ENCODE results near the gene WWOX.

WWOX gene

GRCh38 chr16:78805556-78805955, 706.1 kb downstream of the WWOX start:
- no peak overlapping the region for H3K4me3 ChIP-seq (ENCODE audit: low read depth, low read length)
- no peak for TF ChIP-seq CTCF (IDR thresholded peaks at IDR 0.05; ENCODE audit: control insufficient read depth, extremely low read depth, insufficient read depth)
- DNase-seq (ENCODE audit: low read depth) = no peak

GRCh38 chr16:78811247-78811646, 711.8 kb downstream of the WWOX start:
- no peak for TF ChIP-seq CTCF (IDR thresholded peaks at IDR 0.05; ENCODE audit: control insufficient read depth, extremely low read depth, insufficient read depth)
- no peak overlapping the region for H3K4me3 ChIP-seq (ENCODE audit: low read depth, low read length)
- DNase-seq (ENCODE audit: low read depth) = no peak

GRCh38 chr16:78812582-78812981, 713.1 kb downstream of the WWOX start:
- DNase-seq (ENCODE audit: low read depth) = no peak
- TF ChIP-seq CTCF (IDR thresholded peaks at IDR 0.05; ENCODE audit: control insufficient read depth, extremely low read depth, insufficient read depth) = no peak
- H3K4me3 ChIP-seq (ENCODE audit: low read depth, low read length) = no peak overlapping the region

GRCh38 chr16:78813661-78814311, 714.3 kb downstream of the WWOX start:
- no peak for TF ChIP-seq CTCF (IDR thresholded peaks at IDR 0.05; ENCODE audit: control insufficient read depth, extremely low read depth, insufficient read depth)
- no peak for DNase-seq (ENCODE audit: low read depth)
- H3K4me3 ChIP-seq (ENCODE audit: low read depth, low read length) = no peak overlapping the region

GRCh38 chr16:78815713-78816112, 716.3 kb downstream of the WWOX start:
- no peak overlapping the region for H3K4me3 ChIP-seq (ENCODE audit: low read depth, low read length)

GRCh38 chr16:78816499-78817195, 717.2 kb downstream of the WWOX start:
- DNase-seq (ENCODE audit: low read depth) = no peak

More at GRCh38 chr16:78815713-78816112, 716.3 kb downstream of the WWOX start:
- DNase-seq (ENCODE audit: low read depth) = no peak
- no peak for TF ChIP-seq CTCF (IDR thresholded peaks at IDR 0.05; ENCODE audit: control insufficient read depth, extremely low read depth, insufficient read depth)

More at GRCh38 chr16:78816499-78817195, 717.2 kb downstream of the WWOX start:
- no peak for TF ChIP-seq CTCF (IDR thresholded peaks at IDR 0.05; ENCODE audit: control insufficient read depth, extremely low read depth, insufficient read depth)
- H3K4me3 ChIP-seq (ENCODE audit: low read depth, low read length) = no peak overlapping the region

Data from LNCaP clone FGC (cell line).